Endothelial cell of umbilical vein (primary cell): ENCODE results near the gene PCGF1. TPM values are rescaled to one million over a fixed set of nuclear protein-coding genes. Genes with fewer than 3 reads are reported as not detected.
A peak's percentile ranks its signal among the peaks of the same experiment; 100 is the strongest.

Experiments used
- BruUV-seq: library from RNA; stranded (reverse); fragments of 400-500 nt; replicated peaks from 2 replicates; lab custom pipeline; 2021; lab: Mats Ljungman, UMichigan
- CTCF ChIA-PET: fragments of 300-600, 350-600 bp; sonication (Branson Sonifier 250); formaldehyde crosslinking; loops from one replicate; lab custom pipeline; 2021; ENCODE audit warnings: antibody characterized with exemption, inconsistent platforms; lab: Charles Lee
- POLR2A ChIA-PET: fragments of 300-600, 350-600 bp; sonication (Branson Sonifier 250); formaldehyde crosslinking; loops from one replicate; lab custom pipeline; 2021; ENCODE audit warnings: antibody characterized with exemption, inconsistent platforms; lab: Charles Lee
- DNase-seq: peaks from one replicate; pipeline ENCODE4 v3.0.0-alpha.2; 2011; ENCODE audit warnings: low read depth, low spot score
- FAIRE-seq: peaks from 2 replicates; lab custom pipeline; 2011; peaks lifted over from hg19 to GRCh38; lab: Jason Lieb, UNC
- H2AFZ ChIP-seq: 2 replicates; pipeline ENCODE4 v1.6.0; 2012; ENCODE audit warnings: low read depth, low read length, control low read depth, inconsistent platforms
- H3K27ac ChIP-seq: 2 replicates; pipeline ENCODE4 v1.5.1; 2011; ENCODE audit warnings: low read depth, mild to moderate bottlenecking, control low read depth, low read length, moderate library complexity; ENCODE audit not compliant: insufficient read depth
- H3K27me3 ChIP-seq, 2 experiments: 2 replicates each; pipeline versions ENCODE4 v1.6.0 to v1.6.1; 2011; ENCODE audit warnings: low read length in 2 of 2, mixed read lengths in 1 of 2; ENCODE audit not compliant: control insufficient read depth in 2 of 2, insufficient read depth in 2 of 2
- H3K36me3 ChIP-seq, 2 experiments: 2 replicates in 1 of 2; 3 replicates in 1 of 2; pipeline ENCODE4 v1.5.1; 2011; ENCODE audit warnings: low read length in 2 of 2, mild to moderate bottlenecking in 1 of 2, moderate library complexity in 1 of 2; ENCODE audit not compliant: control insufficient read depth in 2 of 2, insufficient read depth in 2 of 2; ENCODE audit errors: extremely low read depth in 1 of 2
- H3K4me1 ChIP-seq: 3 replicates; pipeline ENCODE4 v1.5.1; 2011; ENCODE audit warnings: mild to moderate bottlenecking, low read length; ENCODE audit not compliant: control insufficient read depth, insufficient read depth; ENCODE audit errors: extremely low read depth
- H3K4me2 ChIP-seq: 2 replicates; pipeline ENCODE4 v1.6.1; 2011; ENCODE audit warnings: low read length, control low read depth, mixed read lengths; ENCODE audit not compliant: insufficient read depth
- H3K4me3 ChIP-seq, 3 experiments: fragments of 200-600 bp in 1 of 3; sonication (generic), shearing (Covaris generic) in 1 of 3; replicated peaks in 1 of 3; 2 replicates each; pipeline ENCODE4 v1.5.1; 2011 to 2016; ENCODE audit warnings: control low read depth in 3 of 3, low read length in 3 of 3, mild to moderate bottlenecking in 2 of 3, inconsistent platforms in 1 of 3, low read depth in 1 of 3, moderate library complexity in 1 of 3; ENCODE audit not compliant: insufficient read depth in 1 of 3
- H3K79me2 ChIP-seq: 2 replicates; pipeline ENCODE4 v1.6.0; 2012; ENCODE audit warnings: low read length, inconsistent platforms; ENCODE audit not compliant: control insufficient read depth, insufficient read depth
- H3K9ac ChIP-seq: replicated peaks from 2 replicates; pipeline ENCODE3; 2011; ENCODE audit warnings: low read length, control low read depth; ENCODE audit not compliant: insufficient read depth; ENCODE audit errors: extremely low read depth
- H3K9me1 ChIP-seq: replicated peaks from 3 replicates; pipeline ENCODE4 v1.6.0; 2011; ENCODE audit warnings: mild to moderate bottlenecking, low read length; ENCODE audit not compliant: control insufficient read depth, insufficient read depth; ENCODE audit errors: extremely low read depth
- H3K9me3 ChIP-seq: replicated peaks from 2 replicates; pipeline ENCODE4 v1.5.1; 2012; ENCODE audit warnings: low read length, inconsistent platforms; ENCODE audit not compliant: control insufficient read depth, insufficient read depth
- H4K20me1 ChIP-seq: replicated peaks from 2 replicates; pipeline ENCODE3; 2011; ENCODE audit warnings: mild to moderate bottlenecking, low read length; ENCODE audit not compliant: control insufficient read depth, insufficient read depth; ENCODE audit errors: extremely low read depth
- GATA2 ChIP-seq: IDR thresholded peaks from 2 replicates; pipeline ENCODE4 v1.7.0; 2011; ENCODE audit warnings: low read depth, mild to moderate bottlenecking, moderate library complexity, mixed read lengths, low read length; ENCODE audit not compliant: insufficient read length, insufficient read depth
- POLR2A ChIP-seq: IDR thresholded peaks from 2 replicates; pipeline ENCODE4 v1.6.1; 2012; ENCODE audit warnings: low read depth, mild to moderate bottlenecking, control low read depth, low read length
- POLR2AphosphoS5 ChIP-seq: IDR thresholded peaks from 2 replicates; pipeline ENCODE4 v1.6.1; 2012; ENCODE audit warnings: low read depth, mild to moderate bottlenecking, control low read depth, low read length, moderate library complexity; ENCODE audit not compliant: insufficient read depth
- dilution Hi-C: fragments of 300-500 bp; cut with MboI; formaldehyde crosslinking; loops from one replicate; pipeline ENCODE4 v1.15.0; 2019; ENCODE audit warnings: low sequenced_read_pairs; ENCODE audit not compliant: extremely low pct_ligation_motif_present
- intact Hi-C: fragments of 100-400 bp; cut with micrococcal nuclease; formaldehyde crosslinking; loops from one replicate; pipeline ENCODE4 v1.10.0; 2022
- polyA plus RNA-seq, 4 experiments: library from polyadenylated mRNA; depleted of rRNA in 3 of 4; stranded (reverse) in 3 of 4; unstranded in 1 of 4; fragments of >200 nt; gene quantifications; 2 replicates each; pipeline versions ENCODE4 v1.2.1 to v1.2.3, GENCODE V29; 2011 to 2012; ENCODE audit warnings: missing spikeins in 1 of 4
- total RNA-seq: library from RNA; stranded (reverse); gene quantifications from 2 replicates; pipeline ENCODE4 v1.2.3, GENCODE V29; 2021
- TF ChIP-seq, protein P1 (sequence below): IDR thresholded peaks from 2 replicates; pipeline ENCODE4 v1.6.1; 2011; ENCODE audit not compliant: insufficient read depth, insufficient read length

PCGF1 gene
- total and polyA plus RNA-seq, 2 donors (not counting 3 experiments of a cell fraction or from before 2014, with no cell fraction given), result 17.4 to 19.2 TPM

DNA sequence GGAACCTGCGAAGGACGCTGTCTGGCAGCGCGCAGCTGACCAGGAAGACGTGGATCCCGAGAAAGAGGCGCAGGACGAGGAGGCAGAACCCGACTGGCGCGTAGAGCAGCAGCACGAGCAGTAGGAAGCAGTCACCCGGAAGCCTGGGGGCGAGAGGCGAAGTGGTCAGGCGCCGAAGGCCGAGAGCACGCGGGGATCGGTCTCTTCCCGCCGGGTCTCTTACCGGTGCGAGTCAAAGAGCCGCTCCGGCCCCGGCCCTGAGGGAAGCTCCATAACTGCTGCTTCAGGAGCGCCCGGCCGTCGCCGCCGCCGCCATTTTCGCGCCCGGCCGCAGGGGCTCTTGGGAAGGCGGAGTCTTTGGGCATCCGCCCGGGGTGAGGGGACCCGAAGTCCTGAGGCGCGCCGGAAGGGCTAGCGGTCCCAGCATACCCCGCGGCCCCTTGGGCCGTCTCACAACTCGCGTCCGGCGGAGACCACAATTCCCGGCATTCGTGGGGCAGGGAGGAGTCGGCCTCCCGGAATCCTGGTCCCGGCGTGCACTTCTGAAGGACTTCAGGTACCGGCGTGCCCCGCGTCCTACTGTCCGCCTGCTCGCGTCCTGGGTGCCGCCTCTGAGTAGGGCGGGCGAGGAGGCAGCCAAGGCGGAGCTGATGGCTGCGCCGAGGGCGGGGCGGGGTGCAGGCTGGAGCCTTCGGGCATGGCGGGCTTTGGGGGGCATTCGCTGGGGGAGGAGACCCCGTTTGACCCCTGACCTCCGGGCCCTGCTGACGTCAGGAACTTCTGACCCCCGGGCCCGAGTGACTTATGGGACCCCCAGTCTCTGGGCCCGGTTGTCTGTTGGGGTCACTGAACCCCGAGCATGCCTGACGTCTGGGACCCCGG lies 22.1 kb upstream of the PCGF1 start, which contains the start of the genes AUP1 and HTRA2:
AUP1 (minus strand) TSS at position 350 of the 882 bp plus-strand sequence; CDS start at position 273, 77 bp downstream.
HTRA2 (plus strand) TSS at position 577 of the 882 bp plus-strand sequence; CDS start at position 651, 74 bp downstream.
- Histone ChIP-seq H4K20me1 (no peaks in the 10 kb centered on the region), H3K36me3 (peaks cover 6 to 26% of the 10 kb centered on the region in 2 experiments), H2AFZ (peak within 1 kb of the TSS; percentile 84), H3K79me2 (peaks cover 19% of the 10 kb centered on the region), H3K4me2 (peak within 1 kb of the TSS; percentile 89), H3K4me3 (peak within 1 kb of the TSS; percentile 77 to 90 (median 81)), H3K27ac (peak within 1 kb of the TSS; percentile 74), H3K9ac (peak within 1 kb of the TSS; percentile 78), H3K9me1 (no peaks in the 10 kb centered on the region), H3K27me3 (no peaks in the 10 kb centered on the region), H3K4me1 (peaks cover 20% of the 10 kb centered on the region), H3K9me3 (no peaks in the 10 kb centered on the region)
- FAIRE-seq (peak; percentile 100), DNase-seq (peak; percentile 97)
- intact Hi-C loops, result loop anchor here (1.0 to 5.0 kb wide), 11 partner anchors 13 to 793 kb away; partner anchors contain the start of genes DOK1, INO80B, LBX2 and PCGF1
- BruUV-seq, result no TSS peak
- POLR2A ChIA-PET, result interaction anchor here (0.6 to 1.2 kb wide), 4 partner anchors 8 to 71 kb away, joined by 3 read pairs; partner anchors contain the start of genes LBX2 and WBP1
- dilution Hi-C loops, result no loop called here
- TF ChIP-seq POLR2AphosphoS5, result peak; percentile 98
- peak; percentile 96 for TF ChIP-seq POLR2A
- TF ChIP-seq, protein P1, sequence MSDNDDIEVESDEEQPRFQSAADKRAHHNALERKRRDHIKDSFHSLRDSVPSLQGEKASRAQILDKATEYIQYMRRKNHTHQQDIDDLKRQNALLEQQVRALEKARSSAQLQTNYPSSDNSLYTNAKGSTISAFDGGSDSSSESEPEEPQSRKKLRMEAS, result no peak
- TF ChIP-seq GATA2, result no peak
- CTCF ChIA-PET, result interaction anchor here (0.6 to 5.2 kb wide), 4 partner anchors 9 to 58 kb away, joined by 3 to 82 read pairs (median 5); partner anchors contain the start of genes CCDC142 and TTC31
